Stomach (tissue), 4 donors: ENCODE data around the gene ZKSCAN3.

Experiments used
- CTCF ChIP-seq, 7 experiments: fragments of 450-650 bp in 4 of 7; fragments of 200-600 bp in 3 of 7; sonication (generic) in 3 of 7; IDR thresholded peaks; one replicate each; pipeline ENCODE4 v1.5.1; 2016 to 2019; ENCODE audit warnings: antibody characterized with exemption in 7 of 7, control low read depth in 2 of 7, mild to moderate bottlenecking in 1 of 7
- EP300 ChIP-seq: sonication (generic); formaldehyde crosslinking; IDR thresholded peaks from one replicate; pipeline ENCODE4 v1.6.1; 2017; ENCODE audit warnings: antibody characterized with exemption

- TF ChIP-seq CTCF (IDR thresholded peaks at IDR 0.05) (no peak), EP300 (no peak)
These were observed 46.2 kb downstream of the ZKSCAN3 start for GRCh38 chr6:28395918-28396317.
